NCI-H187 (cell line): ENCODE data around the gene SLC17A5.
"Not testable (repeated sequence)": the region's sequence is repeated elsewhere in the genome, so short reads cannot be mapped to it uniquely, and the experiment has no call there.

Experiments
- DNase-seq, 2 experiments: peaks; one replicate each; lab custom pipeline; 2025; lab: John Stamatoyannopoulos, UW

SLC17A5 gene, protein sequence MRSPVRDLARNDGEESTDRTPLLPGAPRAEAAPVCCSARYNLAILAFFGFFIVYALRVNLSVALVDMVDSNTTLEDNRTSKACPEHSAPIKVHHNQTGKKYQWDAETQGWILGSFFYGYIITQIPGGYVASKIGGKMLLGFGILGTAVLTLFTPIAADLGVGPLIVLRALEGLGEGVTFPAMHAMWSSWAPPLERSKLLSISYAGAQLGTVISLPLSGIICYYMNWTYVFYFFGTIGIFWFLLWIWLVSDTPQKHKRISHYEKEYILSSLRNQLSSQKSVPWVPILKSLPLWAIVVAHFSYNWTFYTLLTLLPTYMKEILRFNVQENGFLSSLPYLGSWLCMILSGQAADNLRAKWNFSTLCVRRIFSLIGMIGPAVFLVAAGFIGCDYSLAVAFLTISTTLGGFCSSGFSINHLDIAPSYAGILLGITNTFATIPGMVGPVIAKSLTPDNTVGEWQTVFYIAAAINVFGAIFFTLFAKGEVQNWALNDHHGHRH

GRCh38 chr6:73653571-73654424 lies at the start of gene SLC17A5:
SLC17A5 (minus strand) TSS chr6:73653992; CDS start chr6:73653886, 106 bp downstream.
- peak; percentile 83 to 94 for DNase-seq

GRCh38 chr6:73703466-73703865 lies 49.7 kb upstream of the SLC17A5 start:
- DNase-seq, result no peak

GRCh38 chr6:73702444-73702843 lies 48.7 kb upstream of the SLC17A5 start:
- no peak for DNase-seq

DNA sequence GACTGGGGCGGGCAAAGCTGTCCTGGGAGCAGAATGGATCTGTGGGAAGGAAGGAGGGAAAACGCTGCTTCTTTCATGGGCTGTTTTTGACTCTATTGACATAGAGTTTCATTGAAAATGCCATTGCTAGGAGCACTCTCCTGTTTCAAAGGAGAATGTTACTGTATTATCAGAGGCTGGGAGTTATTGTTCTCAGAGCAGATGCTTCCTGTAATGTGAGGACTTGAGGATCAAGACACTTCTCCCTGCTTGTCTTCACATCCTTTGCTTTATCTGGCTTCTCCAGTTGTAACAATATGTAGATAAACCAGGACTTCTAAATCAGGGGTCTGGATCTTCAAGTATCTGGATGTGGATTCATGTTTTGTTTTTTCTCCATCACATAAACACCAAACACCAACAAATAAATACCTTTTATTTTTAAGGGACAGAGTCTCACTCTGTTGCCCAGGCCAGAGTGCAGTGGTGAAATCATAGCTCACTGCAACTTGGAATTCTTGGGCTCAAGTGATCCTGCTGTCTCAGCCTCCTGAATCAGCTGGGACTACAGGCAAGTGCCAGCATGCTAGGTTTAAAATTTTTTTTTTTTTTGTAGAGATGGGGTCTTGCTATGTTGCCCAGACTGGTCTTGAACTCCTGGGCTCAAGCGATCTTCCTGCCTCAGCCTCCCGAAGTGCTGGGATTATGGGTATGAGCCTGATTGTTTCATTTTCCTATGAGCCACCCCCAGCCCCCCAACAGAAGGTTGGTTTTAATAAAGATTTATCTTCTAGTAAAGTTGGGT lies 46.1 kb upstream of the SLC17A5 start:
- no peak for DNase-seq

DNA sequence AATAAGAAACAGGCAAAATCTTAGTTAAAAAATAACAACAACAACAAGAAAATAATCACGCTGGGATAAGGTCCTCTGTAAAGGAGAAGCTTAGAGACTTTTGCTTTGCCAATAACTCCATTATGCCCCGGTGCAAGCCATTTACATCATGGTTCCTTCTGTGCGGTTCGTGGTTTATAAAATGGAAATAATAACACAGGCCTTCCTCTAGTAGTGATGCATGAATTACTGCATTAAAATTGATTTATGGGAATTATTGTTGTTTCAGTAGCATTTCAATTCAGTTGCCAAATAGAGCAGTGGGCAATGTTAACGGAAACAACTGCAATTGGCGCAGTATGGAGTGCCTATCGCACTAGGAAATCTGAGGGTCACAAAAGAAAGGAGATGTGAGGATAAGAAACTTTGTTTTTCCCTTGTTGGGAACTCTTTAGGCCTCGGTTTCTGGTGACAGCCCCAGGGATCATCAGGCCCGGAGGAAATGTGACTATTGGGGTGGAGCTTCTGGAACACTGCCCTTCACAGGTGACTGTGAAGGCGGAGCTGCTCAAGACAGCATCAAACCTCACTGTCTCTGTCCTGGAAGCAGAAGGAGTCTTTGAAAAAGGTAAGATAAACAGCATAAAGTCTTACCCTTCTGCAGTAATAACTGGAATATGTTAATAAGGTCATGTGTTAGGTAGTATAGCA lies 43.3 kb upstream of the SLC17A5 start:
- no peak for DNase-seq

GRCh38 chr6:73695619-73696421 lies 42.0 kb upstream of the SLC17A5 start, which contains the start of gene CD109:
CD109 (plus strand) TSS chr6:73696203; CDS start chr6:73696216, 13 bp downstream.
- DNase-seq, result no peak

DNA sequence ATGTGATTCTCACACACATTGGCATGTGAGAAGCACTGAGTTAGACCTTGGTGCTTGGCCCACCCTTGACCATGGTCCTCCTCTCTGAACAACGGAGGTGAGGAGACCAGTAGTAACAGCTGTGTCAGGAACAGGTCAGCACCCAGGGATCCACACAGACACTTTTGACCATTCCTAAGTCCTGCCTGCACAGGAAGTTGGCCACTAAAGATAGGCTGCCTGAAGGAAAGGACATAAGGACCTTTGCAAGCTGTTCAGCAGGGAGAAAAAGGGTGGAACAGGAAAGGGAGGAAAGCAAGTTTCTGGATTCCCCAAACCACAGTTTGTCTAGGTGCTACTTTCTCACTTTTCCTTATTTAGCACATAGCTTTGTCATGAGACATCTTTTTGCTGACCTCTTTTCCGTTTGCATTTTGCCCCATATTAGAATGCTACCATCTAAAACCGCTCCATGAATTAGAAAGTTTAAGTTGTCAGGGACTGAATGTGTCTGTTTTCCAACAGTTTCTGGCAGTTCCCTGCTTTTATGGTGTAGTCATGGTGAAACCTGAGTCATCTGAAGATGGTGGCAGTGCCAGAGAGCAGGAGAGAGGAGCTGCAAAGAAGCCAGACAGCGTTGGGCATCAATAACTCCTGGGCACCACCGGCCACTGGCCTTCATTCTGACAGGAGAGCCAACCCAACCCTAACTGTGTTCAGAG lies 41.1 kb upstream of the SLC17A5 start:
- no peak for DNase-seq

DNA sequence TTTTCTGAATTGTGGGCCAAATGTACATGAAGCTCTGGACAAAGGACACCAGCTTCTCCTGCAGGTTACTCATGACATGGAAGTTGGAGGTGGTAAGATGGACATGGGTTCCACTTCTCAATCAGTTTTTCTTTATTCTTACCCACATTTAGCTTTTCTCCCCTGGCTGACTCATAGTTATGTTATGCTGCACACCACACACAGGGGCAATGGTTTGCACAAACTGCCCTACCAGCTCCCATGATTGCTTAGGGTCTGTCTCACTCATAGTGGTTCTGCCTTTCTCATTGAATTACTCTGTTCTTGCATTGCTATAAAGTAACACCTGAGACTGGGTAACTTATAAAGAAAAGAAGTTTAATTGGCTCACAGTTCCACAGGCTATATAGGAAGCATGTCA lies 37.7 kb upstream of the SLC17A5 start:
- DNase-seq, result no peak

- DNase-seq, result no peak
Measured at GRCh38 chr6:73690056-73690455, 36.3 kb upstream of the SLC17A5 start.

DNA sequence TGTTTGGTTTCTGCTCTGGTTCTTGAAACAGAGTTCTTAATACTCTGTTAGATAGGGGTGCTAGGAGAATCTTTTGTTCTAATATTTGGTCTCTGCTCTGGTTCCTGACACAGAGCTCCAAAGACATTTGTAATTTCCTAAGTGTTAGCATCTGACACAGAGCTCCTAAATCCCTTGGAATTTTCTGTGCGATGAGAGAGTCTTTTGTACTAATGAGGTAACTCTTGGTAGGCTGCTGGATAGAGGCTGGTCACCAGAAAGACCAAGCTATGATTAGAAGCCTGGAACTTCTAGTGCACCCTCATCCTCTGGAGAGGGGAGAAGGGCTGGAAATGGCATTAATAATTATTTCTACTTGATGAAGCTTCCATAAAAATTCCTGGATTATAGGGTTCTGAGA lies 34.6 kb upstream of the SLC17A5 start:
- no peak for DNase-seq

GRCh38 chr6:73683574-73683973 lies 29.8 kb upstream of the SLC17A5 start:
- DNase-seq, result not testable (repeated sequence)

DNA sequence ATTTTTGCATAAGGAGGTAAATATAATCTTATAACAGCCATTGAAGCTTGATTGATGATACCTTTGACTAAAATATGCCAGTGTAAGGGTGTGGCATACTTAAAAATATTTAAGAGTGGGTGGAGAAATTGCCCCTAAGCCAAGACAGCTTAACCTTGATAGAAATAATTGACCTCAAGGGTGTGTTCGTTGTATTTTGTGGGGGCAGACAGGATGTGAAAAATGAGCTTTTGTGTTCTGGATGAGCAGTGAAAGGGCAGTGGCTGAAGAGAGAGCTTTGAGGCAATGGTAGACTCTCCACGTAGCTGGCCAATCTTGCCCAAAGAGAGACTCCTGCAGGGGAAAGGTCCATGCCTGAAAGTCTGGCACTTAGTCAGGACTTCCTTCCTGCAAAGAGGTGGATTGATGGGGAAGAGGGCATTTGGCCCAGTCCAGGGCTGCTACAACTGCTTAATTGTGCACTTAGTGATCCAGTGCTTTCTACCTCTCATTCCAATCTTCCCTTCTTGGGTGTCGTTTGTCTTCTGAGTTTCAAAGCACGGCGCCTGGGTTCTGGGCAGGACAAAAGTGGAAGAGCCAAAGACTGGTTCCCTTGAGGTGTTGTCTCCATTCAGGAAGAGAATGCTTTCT lies 26.6 kb upstream of the SLC17A5 start:
- no peak for DNase-seq

- not testable (repeated sequence) for DNase-seq
Measured at GRCh38 chr6:73679846-73680245, 26.1 kb upstream of the SLC17A5 start.

- no peak for DNase-seq
Measured at GRCh38 chr6:73679009-73679408, 25.2 kb upstream of the SLC17A5 start.

DNA sequence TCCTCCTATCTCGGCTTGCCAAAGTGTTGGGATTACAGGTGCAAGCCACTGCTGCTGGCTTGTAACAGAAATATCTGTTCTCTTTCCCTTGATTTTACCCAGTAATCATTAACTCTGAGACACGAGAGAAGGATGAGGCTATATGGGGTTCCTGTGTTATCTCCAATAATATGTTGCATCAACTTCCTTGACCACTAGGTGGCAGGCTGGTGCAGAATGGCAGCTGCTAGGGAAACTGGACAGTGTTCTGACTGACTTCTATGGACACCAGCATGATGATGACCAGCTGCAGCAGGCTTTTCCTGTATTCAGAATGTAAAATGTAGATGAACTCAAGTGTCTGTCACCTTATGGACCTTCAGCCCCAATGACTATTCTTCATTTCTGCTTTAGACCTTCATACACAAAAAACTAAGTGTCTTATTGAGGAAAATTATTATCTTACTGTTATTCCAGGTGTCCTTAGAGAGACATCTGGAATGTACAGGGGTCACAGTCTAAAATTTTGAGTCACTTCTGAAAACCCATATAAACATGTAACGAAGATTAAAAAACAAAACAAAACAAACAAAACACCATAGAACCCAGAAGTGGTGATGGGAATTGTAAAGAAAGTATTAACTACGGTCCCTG lies 21.8 kb upstream of the SLC17A5 start:
- DNase-seq, result peak; percentile 24 to 50

DNA sequence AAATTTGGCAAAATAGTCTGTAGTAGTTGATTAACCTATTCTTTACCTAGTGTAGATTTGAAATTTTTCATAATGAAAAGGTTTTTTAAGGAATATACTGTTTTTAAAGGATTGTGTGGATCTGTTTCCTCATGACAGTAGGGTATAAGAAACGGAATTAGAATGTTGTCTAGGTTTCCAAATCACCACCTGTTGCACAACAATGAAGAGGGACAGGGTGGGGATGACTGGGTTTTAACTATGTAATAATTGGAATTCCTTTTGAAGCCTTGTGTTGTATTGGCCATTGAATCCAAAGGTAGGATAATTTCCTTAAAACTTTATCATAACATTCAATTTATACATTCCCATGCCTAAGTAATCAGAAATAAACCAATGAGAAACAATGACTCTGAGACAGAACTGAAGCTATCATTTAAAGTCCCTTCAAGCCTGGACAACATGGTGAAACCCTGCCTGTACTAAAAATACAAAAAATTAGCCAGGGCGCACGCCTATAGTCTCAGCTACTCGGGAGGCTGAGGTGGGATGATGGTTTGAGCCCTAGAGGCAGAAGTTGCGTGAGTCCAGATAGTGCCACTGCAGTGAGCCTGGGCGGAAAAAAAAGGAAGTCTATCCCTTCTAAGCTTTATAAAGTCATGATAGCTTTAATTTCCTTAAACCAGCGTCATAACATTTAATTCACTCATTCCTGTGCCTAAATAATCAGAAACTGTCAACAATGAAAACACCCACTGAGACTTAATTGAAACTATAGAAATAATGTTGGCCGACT lies 18.3 kb upstream of the SLC17A5 start:
- no peak for DNase-seq

DNA sequence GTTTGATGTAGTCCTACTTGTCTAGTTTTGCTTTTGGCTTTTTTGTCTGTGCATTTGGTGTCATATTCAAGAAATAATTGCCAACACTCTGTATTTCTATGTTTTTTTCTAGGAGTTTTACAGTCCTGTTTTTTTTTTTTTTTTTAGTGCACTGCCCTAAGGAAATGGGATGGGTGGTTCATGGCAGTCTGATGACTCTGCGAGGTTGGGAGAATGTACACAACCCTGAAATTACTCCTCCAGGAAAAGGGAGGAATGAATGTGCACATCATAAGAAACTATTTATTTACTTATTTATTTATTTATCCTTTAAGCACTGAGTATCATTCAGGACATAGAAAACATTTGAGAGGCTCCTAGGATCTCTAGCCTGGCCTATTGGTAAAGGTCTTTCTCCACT lies 15.2 kb upstream of the SLC17A5 start:
- no peak for DNase-seq

- DNase-seq, result no peak
Measured at GRCh38 chr6:73667798-73668197, 14.0 kb upstream of the SLC17A5 start.
